PFSK-1 (cell line): ENCODE results near the gene ADCK2.

Experiments
- FOXP2 ChIP-seq: optimal IDR thresholded peaks from 2 replicates; pipeline ENCODE3; 2011; ENCODE audit warnings: borderline replicate concordance, control low read depth, inconsistent platforms; ENCODE audit not compliant: insufficient read depth; ENCODE audit errors: extremely low read length, extremely low read depth
- POLR2AphosphoS5 ChIP-seq: IDR thresholded peaks from 2 replicates; pipeline ENCODE4 v1.6.1; 2012; ENCODE audit warnings: low read depth, mild to moderate bottlenecking, control low read depth, low read length, moderate library complexity
- SIN3A ChIP-seq: IDR thresholded peaks from 2 replicates; pipeline ENCODE4 v1.6.1; 2012; ENCODE audit warnings: mild to moderate bottlenecking, low read length, moderate library complexity, borderline replicate concordance; ENCODE audit not compliant: insufficient read depth
- TAF1 ChIP-seq: IDR thresholded peaks from 2 replicates; pipeline ENCODE4 v1.6.1; 2012; ENCODE audit warnings: low read length, control low read depth, borderline replicate concordance; ENCODE audit not compliant: insufficient read depth
- TF ChIP-seq, protein P1 (sequence below), 2 experiments: IDR thresholded peaks; 2 replicates each; pipeline versions ENCODE4 v1.6.1 to v1.8.0; 2011 to 2012; ENCODE audit warnings: low read depth in 2 of 2, low read length in 2 of 2, control low read depth in 1 of 2, inconsistent platforms in 1 of 2, mild to moderate bottlenecking in 1 of 2, moderate library complexity in 1 of 2; ENCODE audit not compliant: insufficient read depth in 1 of 2

ADCK2 gene

GRCh38 chr7:140723574-140723973, 50.8 kb downstream of the ADCK2 start:
- TF ChIP-seq POLR2AphosphoS5 (no peak), TAF1 (no peak), SIN3A (no peak), FOXP2 (no peak)
- TF ChIP-seq, protein P1, sequence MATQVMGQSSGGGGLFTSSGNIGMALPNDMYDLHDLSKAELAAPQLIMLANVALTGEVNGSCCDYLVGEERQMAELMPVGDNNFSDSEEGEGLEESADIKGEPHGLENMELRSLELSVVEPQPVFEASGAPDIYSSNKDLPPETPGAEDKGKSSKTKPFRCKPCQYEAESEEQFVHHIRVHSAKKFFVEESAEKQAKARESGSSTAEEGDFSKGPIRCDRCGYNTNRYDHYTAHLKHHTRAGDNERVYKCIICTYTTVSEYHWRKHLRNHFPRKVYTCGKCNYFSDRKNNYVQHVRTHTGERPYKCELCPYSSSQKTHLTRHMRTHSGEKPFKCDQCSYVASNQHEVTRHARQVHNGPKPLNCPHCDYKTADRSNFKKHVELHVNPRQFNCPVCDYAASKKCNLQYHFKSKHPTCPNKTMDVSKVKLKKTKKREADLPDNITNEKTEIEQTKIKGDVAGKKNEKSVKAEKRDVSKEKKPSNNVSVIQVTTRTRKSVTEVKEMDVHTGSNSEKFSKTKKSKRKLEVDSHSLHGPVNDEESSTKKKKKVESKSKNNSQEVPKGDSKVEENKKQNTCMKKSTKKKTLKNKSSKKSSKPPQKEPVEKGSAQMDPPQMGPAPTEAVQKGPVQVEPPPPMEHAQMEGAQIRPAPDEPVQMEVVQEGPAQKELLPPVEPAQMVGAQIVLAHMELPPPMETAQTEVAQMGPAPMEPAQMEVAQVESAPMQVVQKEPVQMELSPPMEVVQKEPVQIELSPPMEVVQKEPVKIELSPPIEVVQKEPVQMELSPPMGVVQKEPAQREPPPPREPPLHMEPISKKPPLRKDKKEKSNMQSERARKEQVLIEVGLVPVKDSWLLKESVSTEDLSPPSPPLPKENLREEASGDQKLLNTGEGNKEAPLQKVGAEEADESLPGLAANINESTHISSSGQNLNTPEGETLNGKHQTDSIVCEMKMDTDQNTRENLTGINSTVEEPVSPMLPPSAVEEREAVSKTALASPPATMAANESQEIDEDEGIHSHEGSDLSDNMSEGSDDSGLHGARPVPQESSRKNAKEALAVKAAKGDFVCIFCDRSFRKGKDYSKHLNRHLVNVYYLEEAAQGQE (IDR thresholded peaks at IDR 0.05; ENCODE audit: insufficient read depth in 1 of 2, low read depth in 2 of 2, low read length in 2 of 2) = no peak

GRCh38 chr7:140724706-140725105, 52.0 kb downstream of the ADCK2 start:
- TF ChIP-seq SIN3A (no peak), FOXP2 (no peak), POLR2AphosphoS5 (no peak), TAF1 (no peak)
- TF ChIP-seq, protein P1 (IDR thresholded peaks at IDR 0.05; ENCODE audit: insufficient read depth in 1 of 2, low read depth in 2 of 2, low read length in 2 of 2) = no peak

DNA sequence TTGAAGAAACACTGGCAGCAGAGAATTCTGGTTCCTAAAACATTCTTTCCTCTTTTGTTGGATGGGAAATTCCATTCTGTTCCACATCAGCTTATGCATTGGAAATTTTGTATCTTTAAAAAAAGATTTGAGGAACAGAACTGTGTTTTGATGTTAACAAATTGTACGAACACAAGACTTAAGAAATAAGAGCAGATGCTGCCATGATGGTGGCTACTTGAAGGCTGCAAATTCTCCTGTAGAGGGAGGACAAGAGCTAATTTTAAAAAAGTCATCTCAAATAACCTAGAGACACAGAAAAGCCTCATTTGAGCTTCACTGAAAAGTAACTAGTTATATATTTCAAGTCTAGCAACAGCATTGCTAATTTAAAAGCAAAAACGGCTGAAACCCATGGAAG, 53.5 kb downstream of the ADCK2 start:
- TF ChIP-seq SIN3A = no peak
- no peak for TF ChIP-seq FOXP2
- no peak for TF ChIP-seq TAF1
- TF ChIP-seq POLR2AphosphoS5 = no peak
- TF ChIP-seq, protein P1 (IDR thresholded peaks at IDR 0.05; ENCODE audit: insufficient read depth in 1 of 2, low read depth in 2 of 2, low read length in 2 of 2) = no peak

DNA sequence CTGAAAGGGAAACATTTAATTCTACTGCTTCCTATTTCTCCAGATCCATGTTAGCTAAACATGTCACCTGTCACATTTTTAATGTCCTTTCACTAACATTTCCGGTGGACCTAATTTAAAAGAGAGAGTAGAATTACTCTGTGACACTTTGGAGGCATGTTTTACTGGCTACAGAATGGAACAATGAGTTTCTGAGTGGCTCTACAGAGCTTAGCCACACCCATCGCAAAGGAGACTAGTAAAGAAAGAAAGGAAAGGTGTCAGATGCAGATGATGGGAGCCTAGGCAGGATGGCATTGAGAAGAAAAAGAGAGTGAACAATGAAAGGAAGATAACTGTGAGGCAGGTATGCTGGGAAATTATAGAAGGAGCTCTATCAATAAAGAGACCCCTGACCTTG, 59.7 kb downstream of the ADCK2 start:
- TF ChIP-seq TAF1 (no peak), SIN3A (no peak), POLR2AphosphoS5 (no peak), FOXP2 (no peak)
- TF ChIP-seq, protein P1 (IDR thresholded peaks at IDR 0.05; ENCODE audit: insufficient read depth in 1 of 2, low read depth in 2 of 2, low read length in 2 of 2) = no peak

DNA sequence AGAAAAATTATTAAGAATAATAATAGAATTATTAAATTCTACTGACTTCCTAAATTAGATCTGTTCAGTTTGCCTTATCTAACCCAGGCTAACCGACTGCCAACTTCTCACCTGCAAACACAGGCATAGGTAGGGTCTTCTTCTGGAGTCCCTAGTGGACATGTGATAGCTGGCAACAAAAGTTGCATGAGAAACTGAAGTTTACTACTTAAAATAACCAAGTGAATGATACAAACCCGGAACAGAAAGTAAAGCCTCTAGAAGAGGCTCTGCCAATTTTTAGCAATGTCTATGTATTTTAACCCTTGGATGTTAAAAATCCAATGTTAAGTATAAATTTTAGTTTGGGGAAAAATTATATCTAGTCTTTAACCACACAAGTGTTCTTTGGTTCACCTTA, 61.4 kb downstream of the ADCK2 start:
- no peak for TF ChIP-seq FOXP2
- TF ChIP-seq, protein P1 (IDR thresholded peaks at IDR 0.05; ENCODE audit: insufficient read depth in 1 of 2, low read depth in 2 of 2, low read length in 2 of 2) = no peak
- no peak for TF ChIP-seq SIN3A
- no peak for TF ChIP-seq POLR2AphosphoS5
- no peak for TF ChIP-seq TAF1
